ENCODE measurements around the gene SERP1.

SERP1 gene

DNA sequence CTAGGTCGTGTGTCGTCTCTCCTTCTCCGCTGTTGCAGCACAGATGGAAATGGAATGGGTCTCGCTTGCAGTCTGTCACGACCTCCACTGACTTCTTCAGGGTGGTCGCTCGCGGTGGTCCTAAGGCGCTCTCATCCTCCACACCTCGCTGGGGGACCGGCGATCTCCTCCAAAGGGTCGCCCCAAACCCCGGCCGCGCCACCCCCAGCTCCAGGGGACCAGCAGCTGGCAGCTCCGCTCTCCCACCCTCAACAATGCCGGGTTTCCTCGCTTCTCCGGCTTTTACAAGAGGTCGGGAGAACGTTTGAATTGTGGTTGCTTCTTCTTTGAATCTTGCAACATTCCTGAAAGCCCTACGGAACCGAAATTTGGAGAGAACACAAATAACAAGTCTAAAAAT is 25.9 kb downstream of the SERP1 start:
- Histone ChIP-seq H3K79me1 (replicated peaks; ENCODE audit: low read length, poor library complexity, severe bottlenecking) (no peaks in the 10 kb centered on the region), H3K9ac (ENCODE audit: low read length) (no peak overlapping the region), H3K36me3 (ENCODE audit: control insufficient read depth in 1 of 2, insufficient read depth in 2 of 2, low read depth in 1 of 2, low read length in 2 of 2) (no peaks in the 10 kb centered on the region), H3K14ac (ENCODE audit: low read length in 2 of 2) (no peak overlapping the region), H2BK120ac (ENCODE audit: low read depth, low read length) (no peak overlapping the region), H3K27ac (ENCODE audit: low read length, poor library complexity, severe bottlenecking) (no peak overlapping the region), H3K4me1 (ENCODE audit: control insufficient read depth, insufficient read depth, low read depth, low read length) (no peaks in the 10 kb centered on the region), H3K4ac (ENCODE audit: low read depth in 1 of 2, low read length in 2 of 2) (no peak overlapping the region), H2BK5ac (ENCODE audit: low read depth, low read length, poor library complexity, severe bottlenecking) (no peak overlapping the region), H3K27me3 (ENCODE audit: control insufficient read depth in 1 of 2, insufficient read depth in 1 of 2, low read length in 2 of 2) (no peaks in the 10 kb centered on the region), H3K23ac (ENCODE audit: low read length in 2 of 2) (no peak overlapping the region), H2AK5ac (ENCODE audit: low read length, severe bottlenecking) (no peak overlapping the region), H3K9me3 (ENCODE audit: control insufficient read depth, low read length) (no peaks in the 10 kb centered on the region), H3K4me2 (ENCODE audit: low read length, poor library complexity, severe bottlenecking) (no peak overlapping the region), H4K91ac (ENCODE audit: low read length) (no peak overlapping the region), H3K18ac (ENCODE audit: low read depth in 1 of 2, low read length in 2 of 2) (no peak overlapping the region), H4K8ac (ENCODE audit: low read length) (no peak overlapping the region), H3K4me3 (ENCODE audit: insufficient read depth in 1 of 2, low read depth in 1 of 2, low read length in 2 of 2) (peak overlapping the region in 1 of 2 experiments; percentile 47), H2AFZ (ENCODE audit: low read depth, low read length) (no peak overlapping the region), H2BK12ac (ENCODE audit: low read length in 2 of 2) (no peak overlapping the region), H2BK15ac (ENCODE audit: low read depth, poor library complexity, severe bottlenecking) (no peak overlapping the region)
- 89% methylated on average over 22 of the region's 24 CpGs for WGBS
- no peak for DNase-seq

DNA sequence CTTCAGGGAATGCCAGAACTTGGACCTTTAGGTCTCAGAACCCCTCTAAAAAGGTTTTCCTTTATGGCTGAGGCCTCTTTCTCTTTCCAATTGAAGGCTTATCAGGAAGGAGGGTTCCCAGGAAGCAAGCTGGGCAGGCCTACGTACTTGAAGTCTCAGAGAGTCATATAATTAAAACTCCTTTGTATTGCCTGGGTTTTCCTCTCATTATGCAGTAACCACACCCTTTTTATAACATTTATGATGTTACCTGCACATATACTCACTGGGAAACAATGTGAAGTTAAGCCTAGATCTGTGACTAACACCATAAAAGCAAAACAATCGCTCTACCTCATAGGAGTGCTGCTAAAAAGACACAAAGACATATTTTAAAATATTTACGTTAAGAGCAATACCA is 27.3 kb downstream of the SERP1 start:
- H2BK120ac ChIP-seq (ENCODE audit: low read depth, low read length): no peak overlapping the region
- H3K4me2 ChIP-seq (ENCODE audit: low read length, poor library complexity, severe bottlenecking): no peak overlapping the region
- no peaks in the 10 kb centered on the region for H3K36me3 ChIP-seq (ENCODE audit: control insufficient read depth in 1 of 2, insufficient read depth in 2 of 2, low read depth in 1 of 2, low read length in 2 of 2)
- no peak overlapping the region for H2BK5ac ChIP-seq (ENCODE audit: low read depth, low read length, poor library complexity, severe bottlenecking)
- H4K91ac ChIP-seq (ENCODE audit: low read length): no peak overlapping the region
- no peak overlapping the region for H2BK15ac ChIP-seq (ENCODE audit: low read depth, poor library complexity, severe bottlenecking)
- H2AK5ac ChIP-seq (ENCODE audit: low read length, severe bottlenecking): no peak overlapping the region
- no peak overlapping the region for H3K4me3 ChIP-seq (ENCODE audit: insufficient read depth in 1 of 2, low read depth in 1 of 2, low read length in 2 of 2)
- no peak for DNase-seq
- no peaks in the 10 kb centered on the region for H3K79me1 ChIP-seq (replicated peaks; ENCODE audit: low read length, poor library complexity, severe bottlenecking)
- no peak overlapping the region for H3K23ac ChIP-seq (ENCODE audit: low read length in 2 of 2)
- no peak overlapping the region for H2BK12ac ChIP-seq (ENCODE audit: low read length in 2 of 2)
- no peak overlapping the region for H3K14ac ChIP-seq (ENCODE audit: low read length in 2 of 2)
- no peak overlapping the region for H4K8ac ChIP-seq (ENCODE audit: low read length)
- H3K4ac ChIP-seq (ENCODE audit: low read depth in 1 of 2, low read length in 2 of 2): no peak overlapping the region
- H3K9me3 ChIP-seq (ENCODE audit: control insufficient read depth, low read length): no peaks in the 10 kb centered on the region
- no peak overlapping the region for H3K27ac ChIP-seq (ENCODE audit: low read length, poor library complexity, severe bottlenecking)
- WGBS: 100% methylated on average over 3 of the region's 3 CpGs
- no peaks in the 10 kb centered on the region for H3K4me1 ChIP-seq (ENCODE audit: control insufficient read depth, insufficient read depth, low read depth, low read length)
- H3K27me3 ChIP-seq (ENCODE audit: control insufficient read depth in 1 of 2, insufficient read depth in 1 of 2, low read length in 2 of 2): no peaks in the 10 kb centered on the region
- no peak overlapping the region for H3K18ac ChIP-seq (ENCODE audit: low read depth in 1 of 2, low read length in 2 of 2)
- H2AFZ ChIP-seq (ENCODE audit: low read depth, low read length): no peak overlapping the region
- no peak overlapping the region for H3K9ac ChIP-seq (ENCODE audit: low read length)

- H4K91ac ChIP-seq (ENCODE audit: low read length): no peak overlapping the region
- no peak overlapping the region for H2AK5ac ChIP-seq (ENCODE audit: low read length, severe bottlenecking)
- no peak for DNase-seq
These were observed 31.1 kb downstream of the SERP1 start for GRCh38 chr3:150515210-150515609.

GRCh38 chr3:150511122-150511821 is 35.0 kb downstream of the SERP1 start:
- Histone ChIP-seq H3K79me1 (replicated peaks; ENCODE audit: low read length, poor library complexity, severe bottlenecking) (no peaks in the 10 kb centered on the region), H2BK5ac (ENCODE audit: low read depth, low read length, poor library complexity, severe bottlenecking) (no peak overlapping the region), H4K91ac (ENCODE audit: low read length) (no peak overlapping the region), H3K4ac (ENCODE audit: low read depth in 1 of 2, low read length in 2 of 2) (no peak overlapping the region), H2BK120ac (ENCODE audit: low read depth, low read length) (no peak overlapping the region), H3K9ac (ENCODE audit: low read length) (no peak overlapping the region), H3K18ac (ENCODE audit: low read depth in 1 of 2, low read length in 2 of 2) (no peak overlapping the region), H3K36me3 (ENCODE audit: control insufficient read depth in 1 of 2, insufficient read depth in 2 of 2, low read depth in 1 of 2, low read length in 2 of 2) (no peaks in the 10 kb centered on the region), H3K27ac (ENCODE audit: low read length, poor library complexity, severe bottlenecking) (no peak overlapping the region), H3K27me3 (ENCODE audit: control insufficient read depth in 1 of 2, insufficient read depth in 1 of 2, low read length in 2 of 2) (no peaks in the 10 kb centered on the region), H3K14ac (ENCODE audit: low read length in 2 of 2) (no peak overlapping the region), H2BK12ac (ENCODE audit: low read length in 2 of 2) (no peak overlapping the region), H3K9me3 (ENCODE audit: control insufficient read depth, low read length) (no peaks in the 10 kb centered on the region), H4K8ac (ENCODE audit: low read length) (no peak overlapping the region), H3K4me1 (ENCODE audit: control insufficient read depth, insufficient read depth, low read depth, low read length) (no peaks in the 10 kb centered on the region), H3K4me3 (ENCODE audit: insufficient read depth in 1 of 2, low read depth in 1 of 2, low read length in 2 of 2) (no peak overlapping the region), H2AFZ (ENCODE audit: low read depth, low read length) (no peak overlapping the region), H2AK5ac (ENCODE audit: low read length, severe bottlenecking) (no peak overlapping the region), H3K23ac (ENCODE audit: low read length in 2 of 2) (no peak overlapping the region), H2BK15ac (ENCODE audit: low read depth, poor library complexity, severe bottlenecking) (no peak overlapping the region), H3K4me2 (ENCODE audit: low read length, poor library complexity, severe bottlenecking) (no peak overlapping the region)
- no CpG with 5 or more reads among the region's 4 CpGs for WGBS
- no peak for DNase-seq

More at GRCh38 chr3:150515210-150515609, 31.1 kb downstream of the SERP1 start:
- H3K23ac ChIP-seq (ENCODE audit: low read length in 2 of 2): no peak overlapping the region
- H4K8ac ChIP-seq (ENCODE audit: low read length): no peak overlapping the region
- H2AFZ ChIP-seq (ENCODE audit: low read depth, low read length): no peak overlapping the region
- no peak overlapping the region for H3K18ac ChIP-seq (ENCODE audit: low read depth in 1 of 2, low read length in 2 of 2)
- H3K4me2 ChIP-seq (ENCODE audit: low read length, poor library complexity, severe bottlenecking): no peak overlapping the region
- H3K9ac ChIP-seq (ENCODE audit: low read length): no peak overlapping the region
- H3K36me3 ChIP-seq (ENCODE audit: control insufficient read depth in 1 of 2, insufficient read depth in 2 of 2, low read depth in 1 of 2, low read length in 2 of 2): no peaks in the 10 kb centered on the region
- no peak overlapping the region for H3K27ac ChIP-seq (ENCODE audit: low read length, poor library complexity, severe bottlenecking)
- no peaks in the 10 kb centered on the region for H3K79me1 ChIP-seq (replicated peaks; ENCODE audit: low read length, poor library complexity, severe bottlenecking)
- H2BK120ac ChIP-seq (ENCODE audit: low read depth, low read length): no peak overlapping the region
- H3K4me1 ChIP-seq (ENCODE audit: control insufficient read depth, insufficient read depth, low read depth, low read length): no peaks in the 10 kb centered on the region
- no peaks in the 10 kb centered on the region for H3K27me3 ChIP-seq (ENCODE audit: control insufficient read depth in 1 of 2, insufficient read depth in 1 of 2, low read length in 2 of 2)
- H2BK5ac ChIP-seq (ENCODE audit: low read depth, low read length, poor library complexity, severe bottlenecking): no peak overlapping the region
- no peak overlapping the region for H2BK15ac ChIP-seq (ENCODE audit: low read depth, poor library complexity, severe bottlenecking)
- H3K9me3 ChIP-seq (ENCODE audit: control insufficient read depth, low read length): no peaks in the 10 kb centered on the region
- H2BK12ac ChIP-seq (ENCODE audit: low read length in 2 of 2): no peak overlapping the region
- WGBS: 88% methylated on average over 4 of the region's 4 CpGs
- H3K4me3 ChIP-seq (ENCODE audit: insufficient read depth in 1 of 2, low read depth in 1 of 2, low read length in 2 of 2): no peak overlapping the region
- H3K4ac ChIP-seq (ENCODE audit: low read depth in 1 of 2, low read length in 2 of 2): no peak overlapping the region
- no peak overlapping the region for H3K14ac ChIP-seq (ENCODE audit: low read length in 2 of 2)
